KOPT-K1 (cell line): ENCODE measurements around the gene BPIFB3.

Source experiments
- H3K27ac ChIP-seq: fragments of 200-600 bp; sonication (generic); 2 replicates; pipeline ENCODE4 v1.5.1; 2016; ENCODE audit warnings: antibody characterized with exemption, mild to moderate bottlenecking, low read depth, low read length; ENCODE audit not compliant: poor library complexity, severe bottlenecking
- H3K36me3 ChIP-seq: fragments of 200-600 bp; sonication (generic); 2 replicates; pipeline ENCODE4 v1.5.1; 2017; ENCODE audit warnings: antibody characterized with exemption, mild to moderate bottlenecking, low read length, moderate library complexity; ENCODE audit not compliant: insufficient read depth
- H3K9me3 ChIP-seq: fragments of 200-600 bp; sonication (generic); 2 replicates; pipeline ENCODE4 v1.5.1; 2017; ENCODE audit warnings: antibody characterized with exemption, low read length, mild to moderate bottlenecking; ENCODE audit not compliant: insufficient read depth, poor library complexity, severe bottlenecking

BPIFB3 gene

GRCh38 chr20:33013701-33014326 is 39.9 kb upstream of the BPIFB3 start:
- H3K27ac ChIP-seq = no peak overlapping the region
- no peaks in the 10 kb centered on the region for H3K9me3 ChIP-seq
- no peaks in the 10 kb centered on the region for H3K36me3 ChIP-seq

- Histone ChIP-seq H3K9me3 (no peaks in the 10 kb centered on the region), H3K36me3 (no peaks in the 10 kb centered on the region), H3K27ac (no peak overlapping the region)
Measured at GRCh38 chr20:33014336-33015113, 39.2 kb upstream of the BPIFB3 start.

- Histone ChIP-seq H3K9me3 (no peaks in the 10 kb centered on the region), H3K36me3 (no peaks in the 10 kb centered on the region), H3K27ac (no peak overlapping the region)
Measured at GRCh38 chr20:33015114-33015484, 38.6 kb upstream of the BPIFB3 start.

- Histone ChIP-seq H3K9me3 (no peaks in the 10 kb centered on the region), H3K27ac (no peak overlapping the region), H3K36me3 (no peaks in the 10 kb centered on the region)
Measured at GRCh38 chr20:33015700-33016580, 37.8 kb upstream of the BPIFB3 start.

GRCh38 chr20:33016581-33017109 is 37.1 kb upstream of the BPIFB3 start:
- Histone ChIP-seq H3K9me3 (no peaks in the 10 kb centered on the region), H3K27ac (no peak overlapping the region), H3K36me3 (no peaks in the 10 kb centered on the region)

- Histone ChIP-seq H3K27ac (no peak overlapping the region), H3K9me3 (no peaks in the 10 kb centered on the region), H3K36me3 (no peaks in the 10 kb centered on the region)
Measured at GRCh38 chr20:33017542-33017941, 36.2 kb upstream of the BPIFB3 start.

- H3K27ac ChIP-seq = no peak overlapping the region
- no peaks in the 10 kb centered on the region for H3K36me3 ChIP-seq
- H3K9me3 ChIP-seq = no peaks in the 10 kb centered on the region
Measured at GRCh38 chr20:33018169-33018931, 35.4 kb upstream of the BPIFB3 start.

- Histone ChIP-seq H3K9me3 (no peaks in the 10 kb centered on the region), H3K27ac (no peak overlapping the region), H3K36me3 (no peaks in the 10 kb centered on the region)
Measured at GRCh38 chr20:33019465-33020277, 34.0 kb upstream of the BPIFB3 start.

- H3K9me3 ChIP-seq = no peaks in the 10 kb centered on the region
- H3K27ac ChIP-seq = no peak overlapping the region
- no peaks in the 10 kb centered on the region for H3K36me3 ChIP-seq
Measured at GRCh38 chr20:33020278-33021161, 33.2 kb upstream of the BPIFB3 start.

- H3K9me3 ChIP-seq = no peaks in the 10 kb centered on the region
- no peak overlapping the region for H3K27ac ChIP-seq
- H3K36me3 ChIP-seq = no peaks in the 10 kb centered on the region
Measured at GRCh38 chr20:33021879-33022278, 31.8 kb upstream of the BPIFB3 start.

GRCh38 chr20:33022289-33022688 is 31.4 kb upstream of the BPIFB3 start:
- H3K9me3 ChIP-seq = no peaks in the 10 kb centered on the region
- H3K36me3 ChIP-seq = no peaks in the 10 kb centered on the region
- H3K27ac ChIP-seq = no peak overlapping the region

- H3K27ac ChIP-seq = no peak overlapping the region
- H3K9me3 ChIP-seq = no peaks in the 10 kb centered on the region
- H3K36me3 ChIP-seq = no peaks in the 10 kb centered on the region
Measured at GRCh38 chr20:33022694-33023438, 30.8 kb upstream of the BPIFB3 start.
